Cardiac fibroblast (primary cell): ENCODE data around the gene GCK.
A peak's percentile ranks its signal among the peaks of the same experiment; 100 is the strongest.

Experiments
- DNase-seq, 2 donors: peaks; one replicate each; pipeline versions ENCODE4 v3.0.0 to v3.0.0-alpha.2; 2010; ENCODE audit warnings: low read depth in 2 of 2
- H3K4me3 ChIP-seq, 2 donors: replicated peaks in 1 of 2; 1 replicate in 1 of 2; 2 replicates in 1 of 2; pipeline ENCODE4 v1.5.1; 2011; ENCODE audit warnings: low read depth in 2 of 2, low read length in 2 of 2, mild to moderate bottlenecking in 2 of 2, moderate library complexity in 1 of 2
- CTCF ChIP-seq: IDR thresholded peaks from one replicate; pipeline ENCODE4 v1.5.1; 2011; ENCODE audit warnings: low read depth, mild to moderate bottlenecking, low read length, inconsistent platforms

The GCK gene

GRCh38 chr7:44147026-44147991 lies 41.9 kb downstream of the GCK start:
- DNase-seq: no peak
- no peak for TF ChIP-seq CTCF
- no peak overlapping the region for H3K4me3 ChIP-seq

GRCh38 chr7:44145969-44146911 lies 43.0 kb downstream of the GCK start:
- H3K4me3 ChIP-seq: peak overlapping the region; percentile 38 to 45
- peak; percentile 49 to 75 for DNase-seq
- TF ChIP-seq CTCF: no peak

- H3K4me3 ChIP-seq: peak overlapping the region; percentile 38 to 45
- DNase-seq: no peak
- TF ChIP-seq CTCF: no peak
These were observed 43.7 kb downstream of the GCK start for GRCh38 chr7:44145479-44145968.

GRCh38 chr7:44144968-44145478 lies 44.2 kb downstream of the GCK start:
- DNase-seq: no peak
- TF ChIP-seq CTCF: no peak
- no peak overlapping the region for H3K4me3 ChIP-seq

GRCh38 chr7:44144426-44144967 lies 44.7 kb downstream of the GCK start:
- H3K4me3 ChIP-seq: no peak overlapping the region
- DNase-seq: no peak
- TF ChIP-seq CTCF: no peak

- DNase-seq: no peak
- H3K4me3 ChIP-seq: no peak overlapping the region
- no peak for TF ChIP-seq CTCF
These were observed 45.5 kb downstream of the GCK start for GRCh38 chr7:44143646-44144250.
